Omental fat pad (tissue), 4 donors: ENCODE data around the gene FTSJ3. TPM values are rescaled to one million over a fixed set of nuclear protein-coding genes. Genes with fewer than 3 reads are reported as not detected.

Experiments
- ATAC-seq: fragments of 150-250 bp; one replicate; pipeline ENCODE4 v1.9.1; 2016; ENCODE audit warnings: mild to moderate bottlenecking, moderate library complexity; ENCODE audit not compliant: low FRiP score
- DNase-seq: peaks from one replicate; pipeline ENCODE4 v3.0.0-alpha.2; 2019; ENCODE audit warnings: low spot score
- total RNA-seq, 4 donors: library from RNA; depleted of rRNA; stranded (reverse); fragments of >200 nt; gene quantifications; one replicate each; pipeline ENCODE4 v1.1.0, GENCODE V29; 2016
- TF ChIP-seq, protein P1 (sequence below), 3 donors: fragments of 450-650 bp; IDR thresholded peaks; one replicate each; pipeline ENCODE4 v1.5.1; 2016 to 2017; ENCODE audit warnings: antibody characterized with exemption in 3 of 3, mild to moderate bottlenecking in 3 of 3, moderate library complexity in 2 of 3

Gene FTSJ3
- total RNA-seq, 4 donors from 2014 or later: 39.1 to 46.4 (median 40.4) TPM

DNA sequence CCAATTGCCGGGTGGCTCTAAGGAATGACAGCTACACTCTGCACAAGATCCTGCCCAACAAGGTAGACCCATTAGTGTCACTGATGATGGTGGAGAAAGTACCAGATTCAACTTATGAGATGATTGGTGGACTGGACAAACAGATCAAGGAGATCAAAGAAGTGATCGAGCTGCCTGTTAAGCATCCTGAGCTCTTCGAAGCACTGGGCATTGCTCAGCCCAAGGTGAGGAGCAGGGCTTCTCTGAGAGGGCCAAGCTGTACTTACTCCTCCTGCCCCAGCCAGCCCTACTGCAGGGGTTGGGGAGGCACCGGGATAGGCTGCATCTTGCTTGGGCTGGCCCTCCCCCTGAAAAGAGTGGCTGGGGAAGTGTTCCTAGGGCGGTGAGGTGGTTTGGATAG, 2.8 kb upstream of the FTSJ3 start:
- DNase-seq (no peak), ATAC-seq (no peak)
- TF ChIP-seq, protein P1, sequence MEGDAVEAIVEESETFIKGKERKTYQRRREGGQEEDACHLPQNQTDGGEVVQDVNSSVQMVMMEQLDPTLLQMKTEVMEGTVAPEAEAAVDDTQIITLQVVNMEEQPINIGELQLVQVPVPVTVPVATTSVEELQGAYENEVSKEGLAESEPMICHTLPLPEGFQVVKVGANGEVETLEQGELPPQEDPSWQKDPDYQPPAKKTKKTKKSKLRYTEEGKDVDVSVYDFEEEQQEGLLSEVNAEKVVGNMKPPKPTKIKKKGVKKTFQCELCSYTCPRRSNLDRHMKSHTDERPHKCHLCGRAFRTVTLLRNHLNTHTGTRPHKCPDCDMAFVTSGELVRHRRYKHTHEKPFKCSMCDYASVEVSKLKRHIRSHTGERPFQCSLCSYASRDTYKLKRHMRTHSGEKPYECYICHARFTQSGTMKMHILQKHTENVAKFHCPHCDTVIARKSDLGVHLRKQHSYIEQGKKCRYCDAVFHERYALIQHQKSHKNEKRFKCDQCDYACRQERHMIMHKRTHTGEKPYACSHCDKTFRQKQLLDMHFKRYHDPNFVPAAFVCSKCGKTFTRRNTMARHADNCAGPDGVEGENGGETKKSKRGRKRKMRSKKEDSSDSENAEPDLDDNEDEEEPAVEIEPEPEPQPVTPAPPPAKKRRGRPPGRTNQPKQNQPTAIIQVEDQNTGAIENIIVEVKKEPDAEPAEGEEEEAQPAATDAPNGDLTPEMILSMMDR (IDR thresholded peaks at IDR 0.05): no peak

DNA sequence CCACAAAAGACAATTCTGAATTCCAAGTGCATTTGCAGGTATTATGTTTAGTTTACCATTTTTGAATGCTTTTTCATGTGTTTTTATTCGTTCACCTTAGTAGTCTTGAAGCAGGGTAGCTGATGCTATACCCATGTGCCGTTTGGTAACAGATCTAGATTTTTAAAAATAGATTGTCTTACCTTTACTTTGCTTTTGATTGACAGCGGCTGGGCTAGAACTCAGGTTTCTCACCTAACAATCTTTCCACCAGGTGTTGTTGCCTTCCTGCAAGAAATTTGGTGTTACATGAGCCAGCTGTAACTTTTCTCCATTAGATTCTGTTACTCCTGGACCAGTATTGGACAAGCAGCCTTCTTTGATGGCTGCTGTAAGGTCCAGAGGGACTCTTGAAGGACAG, 1.5 kb upstream of the FTSJ3 start:
- no peak for ATAC-seq
- DNase-seq: no peak
- TF ChIP-seq, protein P1 (IDR thresholded peaks at IDR 0.05): no peak

DNA sequence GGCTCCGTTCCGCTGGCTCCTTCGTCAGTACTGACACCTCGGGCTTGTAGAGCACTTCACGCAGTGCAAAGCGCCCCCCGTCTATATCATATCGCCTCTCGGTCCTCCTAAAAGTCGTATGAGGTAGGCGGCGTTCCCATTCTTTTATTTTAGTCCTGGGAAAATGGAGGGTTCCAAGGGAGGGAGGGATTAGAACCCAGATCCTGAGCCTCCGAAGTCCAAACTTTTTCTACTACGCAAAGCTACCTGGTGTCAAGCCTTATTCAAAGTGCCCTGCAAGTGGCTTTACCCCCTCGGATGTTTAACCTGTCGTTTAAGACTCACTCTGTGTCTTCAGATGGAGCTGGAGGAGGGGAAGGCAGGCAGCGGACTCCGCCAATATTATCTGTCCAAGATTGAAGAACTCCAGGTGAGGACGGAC, 348 bp upstream of the FTSJ3 start:
- no peak for ATAC-seq
- TF ChIP-seq, protein P1 (IDR thresholded peaks at IDR 0.05): no peak
- DNase-seq: no peak

DNA sequence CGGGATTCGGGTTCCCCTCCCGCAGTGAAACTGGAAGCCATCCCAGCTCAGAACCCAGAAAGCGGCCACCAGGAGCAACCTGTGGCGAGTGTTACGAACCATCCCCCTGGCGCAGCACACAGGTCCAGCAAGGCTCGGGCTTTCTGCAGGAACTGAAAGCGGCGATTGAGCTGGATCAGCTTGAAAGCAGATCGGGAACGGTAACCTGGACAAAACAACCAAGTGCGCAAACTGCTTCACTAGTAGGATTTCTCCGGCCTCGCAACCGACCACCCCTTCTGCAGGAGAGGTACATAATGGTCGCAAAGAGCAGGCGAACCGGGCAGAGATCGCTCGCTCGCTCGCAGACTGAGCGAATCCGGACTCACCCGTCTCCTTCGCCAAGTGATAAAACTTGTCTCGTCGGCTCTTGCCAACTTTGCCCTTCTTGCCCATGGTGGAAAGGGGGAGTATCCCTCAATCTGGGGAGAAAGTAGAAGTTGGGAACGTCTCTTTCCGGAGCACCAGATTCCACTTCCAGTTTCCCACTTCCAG, 928 bp downstream of the FTSJ3 start:
- DNase-seq (no peak), ATAC-seq (peak; percentile 1)

DNA sequence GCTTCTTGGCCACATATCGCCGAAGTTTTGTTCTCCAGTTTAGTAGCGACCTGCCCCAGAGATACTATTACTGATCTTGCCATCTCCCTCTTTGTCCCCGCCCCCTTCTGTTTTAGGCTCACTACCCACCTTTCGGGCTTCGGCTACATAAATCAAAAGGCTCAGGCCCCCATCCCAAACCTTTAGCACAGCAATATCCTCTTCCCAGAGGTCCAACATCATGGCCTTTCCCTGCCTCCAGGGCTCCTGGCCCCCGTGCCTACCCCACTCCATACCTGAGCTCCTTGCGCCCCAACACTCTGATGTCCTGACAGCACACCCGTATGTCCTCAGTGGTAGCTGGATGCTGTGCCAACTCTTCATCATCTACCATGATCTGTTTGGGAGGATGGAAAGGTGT, 3.1 kb downstream of the FTSJ3 start:
- TF ChIP-seq, protein P1 (IDR thresholded peaks at IDR 0.05): no peak
- DNase-seq (no peak), ATAC-seq (no peak)

More for the DNA sequence above, 928 bp downstream of the FTSJ3 start:
- TF ChIP-seq, protein P1 (IDR thresholded peaks at IDR 0.05): no peak

DNA sequence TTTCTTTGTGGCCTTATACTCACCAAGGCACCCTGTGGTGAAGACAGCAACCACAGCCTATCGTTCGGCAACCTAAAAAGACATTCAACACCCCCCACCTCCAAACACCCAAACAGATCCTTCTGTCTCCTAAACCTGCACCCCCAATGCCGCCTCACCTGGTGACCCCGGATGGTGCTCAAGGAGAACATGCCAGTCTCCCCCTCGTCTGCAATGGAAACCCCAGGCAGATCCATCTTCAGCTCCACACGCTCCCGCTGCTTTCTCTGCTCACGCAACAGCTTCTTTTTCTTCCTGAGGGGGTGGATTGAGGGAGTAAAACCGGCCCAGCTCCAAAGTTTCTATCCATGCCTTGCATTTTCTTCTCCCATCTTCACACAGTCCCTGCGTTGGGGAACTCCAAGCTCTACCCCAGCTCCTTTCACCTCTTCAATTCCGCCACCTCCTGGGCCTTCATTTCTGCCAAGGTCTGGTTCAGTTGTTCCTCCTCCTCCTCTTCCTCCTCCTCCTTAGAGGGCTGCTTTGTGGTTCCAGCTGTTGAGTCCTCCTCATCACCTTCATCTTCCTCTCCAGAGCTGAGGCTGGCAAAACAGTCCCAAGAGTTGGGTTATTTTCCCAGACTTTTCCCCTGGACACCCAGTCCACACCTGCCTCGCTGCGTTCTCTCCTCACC, 3.7 kb downstream of the FTSJ3 start:
- no peak for ATAC-seq
- no peak for DNase-seq

More for the DNA sequence above, 3.7 kb downstream of the FTSJ3 start:
- TF ChIP-seq, protein P1 (IDR thresholded peaks at IDR 0.05): no peak
